Measurements from ENCODE around the gene SIPA1. TPM values are rescaled to one million over a fixed set of nuclear protein-coding genes. Genes with fewer than 3 reads are reported as not detected.

SIPA1 gene
- total and polyA plus RNA-seq, 9 of the 15 experiments (the other 6 are each of a cell fraction or from before 2014, with no cell fraction given) = 0.25 to 85.8 (median 16.8) TPM

DNA sequence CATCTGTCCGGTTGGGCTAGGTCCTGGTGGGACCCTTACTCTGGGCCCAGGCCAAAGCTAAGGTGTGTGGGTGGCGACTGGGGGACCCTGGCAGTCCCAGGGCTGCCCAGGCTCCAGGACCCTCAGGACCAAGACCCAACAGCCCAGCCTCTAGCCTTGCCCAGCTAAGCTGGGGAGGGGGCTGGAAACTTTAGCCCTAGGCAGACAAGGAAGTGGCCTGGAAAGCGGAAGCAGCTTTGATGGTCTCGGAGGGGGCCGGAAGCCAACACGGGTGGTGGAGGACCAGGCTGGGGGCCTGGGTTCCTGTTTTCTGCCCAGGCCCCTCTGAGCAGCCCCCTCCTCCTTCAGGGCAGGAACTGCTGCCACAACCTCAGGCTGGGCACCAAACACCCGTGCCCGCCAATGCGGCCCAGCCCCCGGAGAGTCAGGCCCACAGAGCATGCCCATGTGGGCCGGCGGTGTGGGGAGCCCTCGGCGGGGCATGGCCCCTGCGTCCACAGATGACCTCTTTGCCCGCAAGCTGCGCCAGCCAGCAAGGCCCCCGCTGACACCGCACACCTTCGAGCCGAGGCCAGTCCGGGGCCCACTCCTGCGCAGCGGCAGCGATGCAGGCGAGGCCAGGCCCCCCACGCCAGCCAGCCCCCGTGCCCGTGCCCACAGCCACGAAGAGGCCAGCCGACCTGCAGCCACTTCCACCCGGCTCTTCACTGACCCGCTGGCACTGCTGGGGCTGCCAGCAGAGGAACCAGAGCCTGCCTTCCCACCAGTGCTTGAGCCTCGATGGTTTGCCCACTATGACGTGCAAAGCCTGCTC is 2.8 kb downstream of the SIPA1 start:
- peaks cover 3% of the 10 kb centered on the region; the same call in 1 of the 2 replicates for H4K20me1 ChIP-seq (replicated peaks; ENCODE audit: control insufficient read depth, insufficient read depth, low read length)
- no peaks in the 10 kb centered on the region for H3K27me3 ChIP-seq (ENCODE audit: control insufficient read depth in 2 of 2, insufficient read depth in 2 of 2, low read length in 2 of 2)
- TF ChIP-seq ZFP36 (IDR thresholded peaks at IDR 0.05; ENCODE audit: low read depth, low read length, partially characterized antibody) (no peak), SIN3B (IDR thresholded peaks at IDR 0.05; ENCODE audit: low read depth) (no peak), RBFOX2 (IDR thresholded peaks at IDR 0.05; ENCODE audit: low read depth, low read length) (0 out of 2 replicates have a peak, but pooled peaks have one; percentile 24), ARHGAP35 (IDR thresholded peaks at IDR 0.05; ENCODE audit: partially characterized antibody) (no peak), RFX7 (CRISPR knock-in tag; IDR thresholded peaks at IDR 0.05) (no peak)
- TF ChIP-seq, protein P1, sequence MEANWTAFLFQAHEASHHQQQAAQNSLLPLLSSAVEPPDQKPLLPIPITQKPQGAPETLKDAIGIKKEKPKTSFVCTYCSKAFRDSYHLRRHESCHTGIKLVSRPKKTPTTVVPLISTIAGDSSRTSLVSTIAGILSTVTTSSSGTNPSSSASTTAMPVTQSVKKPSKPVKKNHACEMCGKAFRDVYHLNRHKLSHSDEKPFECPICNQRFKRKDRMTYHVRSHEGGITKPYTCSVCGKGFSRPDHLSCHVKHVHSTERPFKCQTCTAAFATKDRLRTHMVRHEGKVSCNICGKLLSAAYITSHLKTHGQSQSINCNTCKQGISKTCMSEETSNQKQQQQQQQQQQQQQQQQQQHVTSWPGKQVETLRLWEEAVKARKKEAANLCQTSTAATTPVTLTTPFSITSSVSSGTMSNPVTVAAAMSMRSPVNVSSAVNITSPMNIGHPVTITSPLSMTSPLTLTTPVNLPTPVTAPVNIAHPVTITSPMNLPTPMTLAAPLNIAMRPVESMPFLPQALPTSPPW (CRISPR knock-in tag; IDR thresholded peaks at IDR 0.05) = no peak
- TF ChIP-seq, protein P2, sequence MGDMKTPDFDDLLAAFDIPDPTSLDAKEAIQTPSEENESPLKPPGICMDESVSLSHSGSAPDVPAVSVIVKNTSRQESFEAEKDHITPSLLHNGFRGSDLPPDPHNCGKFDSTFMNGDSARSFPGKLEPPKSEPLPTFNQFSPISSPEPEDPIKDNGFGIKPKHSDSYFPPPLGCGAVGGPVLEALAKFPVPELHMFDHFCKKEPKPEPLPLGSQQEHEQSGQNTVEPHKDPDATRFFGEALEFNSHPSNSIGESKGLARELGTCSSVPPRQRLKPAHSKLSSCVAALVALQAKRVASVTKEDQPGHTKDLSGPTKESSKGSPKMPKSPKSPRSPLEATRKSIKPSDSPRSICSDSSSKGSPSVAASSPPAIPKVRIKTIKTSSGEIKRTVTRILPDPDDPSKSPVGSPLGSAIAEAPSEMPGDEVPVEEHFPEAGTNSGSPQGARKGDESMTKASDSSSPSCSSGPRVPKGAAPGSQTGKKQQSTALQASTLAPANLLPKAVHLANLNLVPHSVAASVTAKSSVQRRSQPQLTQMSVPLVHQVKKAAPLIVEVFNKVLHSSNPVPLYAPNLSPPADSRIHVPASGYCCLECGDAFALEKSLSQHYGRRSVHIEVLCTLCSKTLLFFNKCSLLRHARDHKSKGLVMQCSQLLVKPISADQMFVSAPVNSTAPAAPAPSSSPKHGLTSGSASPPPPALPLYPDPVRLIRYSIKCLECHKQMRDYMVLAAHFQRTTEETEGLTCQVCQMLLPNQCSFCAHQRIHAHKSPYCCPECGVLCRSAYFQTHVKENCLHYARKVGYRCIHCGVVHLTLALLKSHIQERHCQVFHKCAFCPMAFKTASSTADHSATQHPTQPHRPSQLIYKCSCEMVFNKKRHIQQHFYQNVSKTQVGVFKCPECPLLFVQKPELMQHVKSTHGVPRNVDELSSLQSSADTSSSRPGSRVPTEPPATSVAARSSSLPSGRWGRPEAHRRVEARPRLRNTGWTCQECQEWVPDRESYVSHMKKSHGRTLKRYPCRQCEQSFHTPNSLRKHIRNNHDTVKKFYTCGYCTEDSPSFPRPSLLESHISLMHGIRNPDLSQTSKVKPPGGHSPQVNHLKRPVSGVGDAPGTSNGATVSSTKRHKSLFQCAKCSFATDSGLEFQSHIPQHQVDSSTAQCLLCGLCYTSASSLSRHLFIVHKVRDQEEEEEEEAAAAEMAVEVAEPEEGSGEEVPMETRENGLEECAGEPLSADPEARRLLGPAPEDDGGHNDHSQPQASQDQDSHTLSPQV (IDR thresholded peaks at IDR 0.05) = no peak
- H2AFZ ChIP-seq (ENCODE audit: low read depth, low read length) = no peak overlapping the region
- FAIRE-seq = no peak
- H3K4me3 ChIP-seq = no peak overlapping the region
- H3K9me1 ChIP-seq (ENCODE audit: control insufficient read depth, insufficient read depth, low read length) = peaks cover 4% of the 10 kb centered on the region
- intact Hi-C loops (cut with micrococcal nuclease) (no loop called here), in situ Hi-C loops (cut with MboI) (no loop called here)
- ATAC-seq = no peak
- peaks cover 68% of the 10 kb centered on the region; the same call in 2 of the 3 replicates for H3K36me3 ChIP-seq (ENCODE audit: control insufficient read depth, insufficient read depth, low read length)
- BruUV-seq (replicated peaks) = no TSS peak
- H3K79me2 ChIP-seq (ENCODE audit: control insufficient read depth, insufficient read depth, low read length) = peaks cover 20% of the 10 kb centered on the region
- H3K4me2 ChIP-seq (ENCODE audit: insufficient read depth, low read length) = no peak overlapping the region
- H3K4me1 ChIP-seq (replicated peaks in 1 of 2; ENCODE audit: control insufficient read depth in 2 of 2, insufficient read depth in 2 of 2, low read length in 2 of 2) = peaks cover 32 to 90% of the 10 kb centered on the region in 2 experiments
- no peak for DNase-seq (ENCODE audit: extremely low read depth in 1 of 4, low spot score in 3 of 4)
- H3K9me3 ChIP-seq (replicated peaks; ENCODE audit: control insufficient read depth, insufficient read depth, low read depth, low read length) = no peaks in the 10 kb centered on the region
- POLR2A ChIA-PET = interaction anchor here (0.9 to 6.2 kb wide), 2 partner anchors 11 to 48 kb away, joined by 3 to 56 read pairs; no protein-coding TSS in a partner anchor
- CTCF ChIA-PET (ENCODE audit: low intra/inter-chr PET ratio) = no interaction called here
- H3K9ac ChIP-seq (ENCODE audit: insufficient read depth in 1 of 2, low read depth in 2 of 2, low read length in 2 of 2) = peak overlapping the region in 1 of 2 experiments; percentile 73; a peak in 2 of 4 replicates
- H3K27ac ChIP-seq (ENCODE audit: extremely low read depth, low read depth, low read length) = no peak overlapping the region
- 92% methylated on average over 27 of the region's 35 CpGs for WGBS (ENCODE audit: insufficient coverage, low coverage, missing lambda C conversion rate)
